ENCODE results near the gene TIMP3.
A peak's percentile ranks its signal among the peaks of the same experiment; 100 is the strongest.

TIMP3 gene

GRCh38 chr22:32880505-32880892, 79.0 kb downstream of the TIMP3 start:
- DNase-seq: no peak

- DNase-seq: peak in 34 of 58 donors; percentile 3 to 57 (median 24)
Measured at GRCh38 chr22:32880893-32881596, 79.5 kb downstream of the TIMP3 start.

DNA sequence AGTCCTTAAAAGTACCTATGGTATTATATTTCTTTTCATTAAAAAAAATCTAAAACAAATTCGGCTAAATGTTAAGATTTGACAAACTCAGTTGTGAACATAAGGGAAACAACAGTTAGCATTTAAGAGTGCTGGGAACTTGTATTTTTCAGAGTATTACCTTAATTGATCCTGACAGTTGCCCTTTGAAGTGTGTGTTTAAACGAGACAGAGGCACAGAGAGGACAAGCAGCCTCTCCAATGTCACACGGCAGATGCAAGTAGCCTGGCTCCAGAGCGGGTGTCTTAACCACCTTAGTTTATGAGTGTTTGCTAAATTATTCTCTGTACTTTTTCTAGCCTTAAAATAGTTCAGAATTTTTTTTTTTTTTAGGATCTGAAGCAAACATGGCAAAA, 80.9 kb downstream of the TIMP3 start:
- no peak for DNase-seq

DNA sequence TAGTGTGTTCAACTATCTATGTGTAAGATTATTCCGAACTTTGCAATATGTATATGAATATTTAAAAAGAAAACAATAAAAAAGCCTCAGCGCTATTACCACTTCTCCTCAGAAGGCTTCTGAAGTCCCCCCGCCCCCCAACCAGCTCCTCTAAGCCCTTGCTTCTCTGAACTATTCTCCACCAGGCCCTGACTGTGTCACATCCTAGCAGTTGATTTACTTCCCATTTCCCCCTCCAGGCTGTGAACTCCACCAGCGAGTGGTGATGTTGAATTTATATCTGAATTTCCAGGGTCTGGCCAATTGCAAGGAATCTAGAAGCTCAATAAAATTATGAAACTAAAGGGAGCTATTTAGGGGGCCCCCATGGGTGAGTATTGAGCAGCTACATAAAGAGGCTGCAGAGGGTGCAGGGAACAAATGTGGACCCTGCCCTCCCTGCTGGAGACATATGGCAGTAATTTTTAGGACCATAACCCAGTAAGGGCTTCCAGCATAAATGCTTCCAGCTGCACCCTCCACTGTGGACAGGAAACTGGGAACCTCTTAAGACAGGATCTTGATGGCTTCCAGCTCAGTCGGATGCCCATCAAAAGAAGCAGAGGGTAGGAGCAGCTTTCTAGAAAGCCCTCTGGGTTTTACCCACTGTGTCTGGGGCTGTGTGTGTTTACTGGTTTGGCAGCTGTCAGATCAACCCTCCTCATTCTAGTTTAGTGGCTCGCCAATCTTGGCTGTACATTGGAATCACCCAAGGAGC, 81.4 kb downstream of the TIMP3 start:
- DNase-seq: no peak

GRCh38 chr22:32887324-32887980, 85.9 kb downstream of the TIMP3 start:
- DNase-seq: no peak

DNA sequence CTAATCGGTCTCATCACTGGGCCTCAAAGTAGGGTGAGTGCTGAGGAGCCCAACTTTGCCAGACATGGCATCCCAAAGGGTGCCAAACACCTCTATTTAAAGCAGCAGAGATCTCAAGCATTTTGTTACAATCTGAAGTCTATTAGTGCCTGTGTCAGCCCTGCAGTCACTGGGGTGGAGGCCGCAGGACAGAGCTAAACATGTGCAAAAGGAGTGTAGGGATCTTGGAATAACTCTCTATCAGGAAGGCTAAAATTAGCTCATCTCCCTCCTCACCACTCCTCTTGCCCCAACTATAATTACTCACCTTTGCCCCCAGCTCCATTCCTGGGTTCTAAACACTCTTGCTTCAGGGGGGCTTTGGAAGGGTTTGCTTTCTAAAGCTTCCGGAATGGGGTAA, 87.5 kb downstream of the TIMP3 start:
- DNase-seq: no peak

DNA sequence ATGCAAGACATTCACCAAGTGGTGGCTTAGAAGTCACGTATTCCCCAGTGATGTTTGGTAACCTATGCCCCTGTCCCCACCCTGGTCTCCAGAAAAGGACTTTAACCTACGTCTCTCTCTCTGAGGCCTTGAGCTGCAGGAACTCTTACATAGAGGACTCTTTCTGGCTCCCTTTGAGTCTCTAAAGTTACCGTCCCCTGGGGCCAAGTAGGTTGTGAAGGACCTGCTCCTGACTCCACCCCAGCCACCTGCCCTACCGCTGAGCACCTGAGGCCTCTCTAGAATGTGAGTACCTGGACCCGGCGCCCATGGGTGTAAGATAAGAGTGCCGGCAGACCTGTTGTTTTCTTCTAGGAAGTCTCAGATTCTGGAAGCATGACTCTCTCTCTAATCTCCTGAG, 95.4 kb downstream of the TIMP3 start:
- no peak for DNase-seq

DNA sequence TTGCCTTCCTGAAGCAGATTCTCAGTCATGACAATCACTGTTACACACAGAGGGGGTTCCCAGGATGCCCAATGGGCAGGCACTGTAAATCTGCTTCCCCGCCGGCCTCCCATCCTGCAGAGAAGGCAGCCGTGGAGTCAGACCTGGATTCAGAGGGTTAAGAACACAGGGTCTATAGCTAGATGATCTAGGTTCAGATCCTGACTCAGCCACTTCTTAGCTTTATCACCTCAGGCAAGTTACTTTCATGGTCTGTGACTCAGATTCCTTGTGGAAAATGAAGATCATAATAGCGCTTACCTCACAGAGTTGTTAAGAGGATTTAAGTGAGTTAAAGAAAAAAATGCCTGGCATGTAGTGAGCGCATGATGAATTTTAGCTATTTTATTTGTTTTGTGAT, 95.9 kb downstream of the TIMP3 start:
- DNase-seq: no peak

DNA sequence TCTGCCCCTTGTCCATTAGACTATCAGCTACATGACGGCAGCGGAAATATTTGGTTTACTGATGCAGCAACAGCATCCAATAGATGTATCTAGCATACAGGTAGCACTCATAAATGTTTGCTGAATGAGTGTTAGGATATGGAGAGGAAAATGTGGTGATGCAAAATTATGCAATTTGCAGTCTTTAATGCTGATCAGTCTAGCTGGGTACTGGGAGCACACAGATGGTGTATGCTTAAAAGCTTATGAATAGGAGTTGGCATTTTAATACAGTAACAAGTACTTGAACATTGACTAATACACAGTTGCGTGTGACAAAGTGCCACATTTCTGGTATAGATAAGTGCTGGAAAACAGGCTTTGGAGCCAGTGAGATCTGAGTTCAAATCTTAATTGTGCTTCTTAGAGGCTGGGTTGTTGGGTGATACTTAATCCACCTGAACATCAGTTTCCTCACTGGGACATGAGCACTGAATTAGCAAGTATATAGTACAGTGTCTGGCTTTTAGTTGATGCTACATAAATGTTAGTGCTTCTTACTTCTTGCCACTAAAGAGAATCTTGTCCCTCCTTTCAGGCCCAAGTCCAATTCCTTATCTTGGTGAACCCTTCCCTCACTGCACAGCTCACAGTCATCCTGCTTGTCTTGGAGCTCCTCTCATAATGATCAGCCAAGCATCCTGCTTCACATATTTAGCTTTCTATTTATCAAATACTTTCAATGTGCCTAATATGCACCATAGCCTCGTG, 99.6 kb downstream of the TIMP3 start:
- no peak for DNase-seq

DNA sequence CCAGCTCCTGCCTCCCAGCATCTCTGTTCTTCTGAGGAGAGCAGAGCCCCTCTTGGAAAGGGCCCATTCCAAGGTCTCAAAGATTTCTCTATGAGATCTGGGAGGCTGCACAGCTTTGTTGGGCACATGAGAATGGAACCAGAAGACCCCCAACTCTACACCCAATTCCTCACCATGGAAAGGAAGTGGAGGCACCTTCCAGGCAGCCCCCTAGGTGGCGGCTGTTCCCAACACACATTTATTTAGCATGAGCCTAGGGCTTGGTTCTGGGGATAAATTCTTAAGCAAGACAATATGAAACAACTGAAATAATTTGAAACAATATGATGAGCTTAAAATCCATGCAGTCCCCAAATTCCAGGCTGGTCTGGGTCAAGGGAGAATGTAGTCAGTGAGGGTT, 100.4 kb downstream of the TIMP3 start:
- DNase-seq: no peak

GRCh38 chr22:32903507-32903906, 102.0 kb downstream of the TIMP3 start:
- DNase-seq: peak in 2 of 58 donors; percentile 6 to 20

GRCh38 chr22:32904044-32904443, 102.5 kb downstream of the TIMP3 start:
- peak in 28 of 58 donors; percentile 3 to 55 (median 16) for DNase-seq

DNA sequence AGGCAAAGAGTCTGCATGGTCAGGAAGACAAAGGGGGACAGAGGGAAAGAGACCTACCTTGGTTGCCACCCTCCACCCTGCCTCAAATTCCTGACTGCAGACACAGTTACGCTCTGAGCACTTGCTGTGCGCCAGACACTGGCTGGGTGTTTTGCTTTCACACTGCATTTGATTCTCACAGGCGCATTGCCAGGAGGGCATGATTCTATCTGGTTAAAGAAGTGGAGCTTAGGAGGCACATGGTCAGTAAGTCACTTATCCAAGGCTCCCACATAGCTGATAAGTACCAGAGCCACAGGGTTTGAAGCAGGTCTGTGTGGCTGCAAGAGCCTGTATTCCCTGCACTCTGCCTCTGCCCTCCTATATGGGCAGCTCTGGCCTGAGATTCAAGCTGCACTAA, 103.9 kb downstream of the TIMP3 start:
- DNase-seq: peak in 10 of 58 donors; percentile 4 to 36 (median 8)

- peak in 19 of 58 donors; percentile 4 to 56 (median 16) for DNase-seq
Measured at GRCh38 chr22:32909581-32910428, 108.3 kb downstream of the TIMP3 start.

DNA sequence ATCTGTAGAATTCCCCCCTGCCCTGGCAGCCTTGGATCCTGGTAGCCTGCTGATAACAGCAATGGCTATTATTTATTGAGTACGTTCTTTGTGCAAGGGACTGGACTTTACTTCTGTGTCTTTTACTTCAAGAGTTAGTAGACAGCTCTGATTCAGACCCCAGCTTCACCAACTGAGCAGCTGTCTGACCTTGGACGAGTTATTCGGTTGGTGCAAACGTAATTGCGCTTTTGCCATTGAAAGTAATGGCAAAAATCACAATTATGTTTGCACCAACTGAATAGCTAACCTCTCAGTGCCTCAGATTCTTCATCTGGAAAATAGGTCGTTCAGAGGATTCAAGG, 108.9 kb downstream of the TIMP3 start:
- DNase-seq: no peak

DNA sequence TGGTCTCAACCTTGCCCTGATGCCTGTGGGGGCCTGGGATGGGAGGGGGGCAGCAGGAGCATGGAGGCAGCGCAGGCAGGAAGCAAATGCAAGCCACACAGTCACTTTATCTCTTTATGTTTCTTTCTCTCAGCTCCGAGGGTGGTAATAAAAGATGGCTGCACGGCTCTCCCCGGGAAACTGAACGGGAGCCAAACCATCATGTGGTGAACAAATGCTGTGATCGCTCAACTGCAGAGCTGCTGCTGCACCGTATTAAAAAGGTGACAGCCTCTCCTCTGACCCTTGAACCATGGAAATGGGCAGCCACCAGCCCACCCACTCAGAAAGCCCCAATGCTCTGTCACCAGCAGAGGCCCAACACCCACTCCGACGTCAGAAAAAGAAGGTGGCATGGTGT, 110.0 kb downstream of the TIMP3 start:
- DNase-seq: peak in 1 of 58 donors; percentile 2
